ENCODE measurements around the gene TRAK1. TPM values are rescaled to one million over a fixed set of nuclear protein-coding genes. Genes with fewer than 3 reads are reported as not detected.

Gene TRAK1
- total and polyA plus RNA-seq, 2 donors (not counting 1 experiment from before 2014, with no cell fraction given) = 71.3 to 129 TPM

DNA sequence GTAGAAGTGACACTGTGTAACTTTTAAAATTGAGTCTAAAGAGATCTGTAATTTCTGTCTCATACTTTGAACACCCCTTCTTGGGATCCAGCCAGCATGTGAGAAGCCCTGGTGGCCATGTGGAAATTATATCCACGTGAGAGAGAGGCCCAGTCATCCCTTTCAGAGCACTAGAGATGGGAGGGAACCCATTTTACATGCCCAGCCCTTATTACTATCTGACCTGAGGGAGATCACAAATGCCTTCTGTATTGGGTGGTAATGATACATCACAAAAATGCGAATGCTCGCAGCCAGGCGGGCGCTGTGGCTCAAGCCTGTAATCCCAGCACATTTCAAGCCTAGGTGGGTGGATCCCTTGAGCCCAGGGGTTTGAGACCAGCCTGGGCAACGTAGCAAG is 27.3 kb upstream of the TRAK1 start:
- WGBS (ENCODE audit: insufficient coverage) = 93% methylated on average over 3 of the region's 6 CpGs
- H3K27ac Mint-ChIP-seq = peak overlapping the region; percentile 90
- no peak overlapping the region for H3K4me2 ChIP-seq (replicated peaks; ENCODE audit: low read depth, low read length, poor library complexity, severe bottlenecking)
- TF ChIP-seq, protein P1, sequence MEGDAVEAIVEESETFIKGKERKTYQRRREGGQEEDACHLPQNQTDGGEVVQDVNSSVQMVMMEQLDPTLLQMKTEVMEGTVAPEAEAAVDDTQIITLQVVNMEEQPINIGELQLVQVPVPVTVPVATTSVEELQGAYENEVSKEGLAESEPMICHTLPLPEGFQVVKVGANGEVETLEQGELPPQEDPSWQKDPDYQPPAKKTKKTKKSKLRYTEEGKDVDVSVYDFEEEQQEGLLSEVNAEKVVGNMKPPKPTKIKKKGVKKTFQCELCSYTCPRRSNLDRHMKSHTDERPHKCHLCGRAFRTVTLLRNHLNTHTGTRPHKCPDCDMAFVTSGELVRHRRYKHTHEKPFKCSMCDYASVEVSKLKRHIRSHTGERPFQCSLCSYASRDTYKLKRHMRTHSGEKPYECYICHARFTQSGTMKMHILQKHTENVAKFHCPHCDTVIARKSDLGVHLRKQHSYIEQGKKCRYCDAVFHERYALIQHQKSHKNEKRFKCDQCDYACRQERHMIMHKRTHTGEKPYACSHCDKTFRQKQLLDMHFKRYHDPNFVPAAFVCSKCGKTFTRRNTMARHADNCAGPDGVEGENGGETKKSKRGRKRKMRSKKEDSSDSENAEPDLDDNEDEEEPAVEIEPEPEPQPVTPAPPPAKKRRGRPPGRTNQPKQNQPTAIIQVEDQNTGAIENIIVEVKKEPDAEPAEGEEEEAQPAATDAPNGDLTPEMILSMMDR (IDR thresholded peaks at IDR 0.05) = no peak
- no peak for TF ChIP-seq EZH2 (IDR thresholded peaks at IDR 0.05; ENCODE audit: borderline replicate concordance, insufficient read depth, low read depth, low read length, poor library complexity, severe bottlenecking)
- H3K79me2 ChIP-seq (ENCODE audit: control insufficient read depth, insufficient read depth, low read length) = peaks cover 97% of the 10 kb centered on the region
- H3K4me3 ChIP-seq (ENCODE audit: control extremely low read depth in 1 of 5, extremely low read depth in 1 of 5, insufficient read depth in 1 of 5, low read depth in 2 of 5, low read length in 4 of 5) = no peak overlapping the region
- DNase-seq = no peak
- ATAC-seq (ENCODE audit: low read depth) = no peak
- H3K36me3 ChIP-seq (replicated peaks in 1 of 2; ENCODE audit: control extremely low read depth in 1 of 2, control insufficient read depth in 1 of 2, extremely low read depth in 1 of 2, insufficient read depth in 2 of 2, low read length in 1 of 2) = no peaks in the 10 kb centered on the region
- H3K9me3 ChIP-seq (ENCODE audit: control extremely low read depth in 1 of 3, control insufficient read depth in 2 of 3, insufficient read depth in 1 of 3, low read length in 2 of 3) = peaks cover 0 to 2% (median 0%) of the 10 kb centered on the region in 3 donors
- H3K4me3 Mint-ChIP-seq = no peak overlapping the region
- H3K27ac ChIP-seq (ENCODE audit: low read length in 2 of 2) = peak overlapping the region; percentile 13 to 100
- peaks cover 91 to 94% of the 10 kb centered on the region in 2 donors for H3K4me1 ChIP-seq (ENCODE audit: control insufficient read depth in 2 of 2, insufficient read depth in 2 of 2, low read length in 2 of 2)
- no peaks in the 10 kb centered on the region for H3K27me3 ChIP-seq (replicated peaks in 1 of 4; ENCODE audit: control extremely low read depth in 1 of 4, control insufficient read depth in 3 of 4, insufficient read depth in 4 of 4, low read length in 3 of 4)
- H3K9me3 Mint-ChIP-seq (ENCODE audit: insufficient read depth) = no peaks in the 10 kb centered on the region
- no peaks in the 10 kb centered on the region for H3K27me3 Mint-ChIP-seq
- no peak overlapping the region for H3K9ac ChIP-seq (ENCODE audit: low read length)
- intact Hi-C loops (cut with micrococcal nuclease) = no loop called here
- CTCF ChIA-PET = interaction anchor here (0.7 to 7.3 kb wide), 2 partner anchors 33 to 159 kb away, joined by 5 to 69 read pairs; no protein-coding TSS in a partner anchor
- peaks cover 87% of the 10 kb centered on the region for H3K4me1 Mint-ChIP-seq
- POLR2A ChIA-PET = no interaction called here
- no peak overlapping the region for H2AFZ ChIP-seq (ENCODE audit: insufficient read depth, low read depth, low read length, poor library complexity, severe bottlenecking)
- no peaks in the 10 kb centered on the region for H4K20me1 ChIP-seq (ENCODE audit: control insufficient read depth, insufficient read depth, low read length, poor library complexity, severe bottlenecking)

DNA sequence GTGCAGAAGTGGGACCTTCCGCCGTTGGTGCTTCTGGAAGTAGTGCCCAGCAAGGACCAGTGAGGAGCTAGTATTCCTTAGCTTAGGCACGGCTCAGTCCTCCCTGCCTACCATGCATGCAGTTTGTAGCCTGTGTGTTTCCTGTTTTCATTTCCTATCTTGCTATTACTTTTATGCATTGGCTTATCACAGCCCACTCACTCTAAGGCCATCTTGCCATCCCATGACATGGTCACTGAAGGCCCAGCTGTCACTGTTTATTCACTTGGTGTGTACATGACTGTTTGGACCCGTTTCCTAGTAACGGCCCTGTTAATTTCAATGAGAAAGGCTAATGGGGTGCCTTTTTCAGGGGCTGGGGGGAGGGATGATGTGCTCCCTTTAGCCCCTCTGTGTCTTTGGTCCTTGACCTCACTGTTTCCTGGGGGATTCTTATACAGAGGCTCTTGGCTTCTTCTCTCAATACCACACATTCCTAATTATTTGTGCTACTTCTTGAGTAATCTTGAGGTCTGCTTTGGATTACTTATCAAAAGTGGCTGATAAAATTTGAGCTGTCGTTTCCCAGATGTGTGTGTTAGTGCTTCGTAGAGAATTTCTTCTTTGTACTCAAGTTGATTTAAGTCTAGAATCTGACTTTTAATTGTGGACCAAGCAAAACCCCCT is 24.5 kb upstream of the TRAK1 start:
- TF ChIP-seq, protein P1 (IDR thresholded peaks at IDR 0.05) = no peak
- TF ChIP-seq EZH2 (IDR thresholded peaks at IDR 0.05; ENCODE audit: borderline replicate concordance, insufficient read depth, low read depth, low read length, poor library complexity, severe bottlenecking) = no peak
- H3K4me1 Mint-ChIP-seq = peaks cover 81% of the 10 kb centered on the region
- CTCF ChIA-PET = interaction anchor here (0.7 to 7.3 kb wide), 10 partner anchors 10 to 124 kb away, joined by 3 to 69 read pairs (median 5); no protein-coding TSS in a partner anchor
- H3K9ac ChIP-seq (ENCODE audit: low read length) = peak overlapping the region; percentile 95
- POLR2A ChIA-PET = interaction anchor here (0.7 to 1.4 kb wide), 9 partner anchors 8 to 210 kb away, joined by 3 to 12 read pairs (median 5); no protein-coding TSS in a partner anchor
- no peaks in the 10 kb centered on the region for H3K27me3 Mint-ChIP-seq
- peak overlapping the region; percentile 7 to 68 (median 30) for H3K4me3 ChIP-seq (ENCODE audit: control extremely low read depth in 1 of 5, extremely low read depth in 1 of 5, insufficient read depth in 1 of 5, low read depth in 2 of 5, low read length in 4 of 5)
- ATAC-seq (ENCODE audit: low read depth) (peak; percentile 48), DNase-seq (peak; percentile 87)
- H3K9me3 Mint-ChIP-seq (ENCODE audit: insufficient read depth) = no peaks in the 10 kb centered on the region
- intact Hi-C loops (cut with micrococcal nuclease) = loop anchor here (1.0 to 5.0 kb wide), 8 partner anchors 9 to 1443 kb away; partner anchors contain the start of genes NKTR and ULK4
- no peaks in the 10 kb centered on the region for H3K27me3 ChIP-seq (replicated peaks in 1 of 4; ENCODE audit: control extremely low read depth in 1 of 4, control insufficient read depth in 3 of 4, insufficient read depth in 4 of 4, low read length in 3 of 4)
- no peaks in the 10 kb centered on the region for H4K20me1 ChIP-seq (ENCODE audit: control insufficient read depth, insufficient read depth, low read length, poor library complexity, severe bottlenecking)
- peak overlapping the region; percentile 78 for H3K4me3 Mint-ChIP-seq
- peak overlapping the region; percentile 81 for H3K4me2 ChIP-seq (replicated peaks; ENCODE audit: low read depth, low read length, poor library complexity, severe bottlenecking)
- peaks cover 83 to 89% of the 10 kb centered on the region in 2 donors for H3K4me1 ChIP-seq (ENCODE audit: control insufficient read depth in 2 of 2, insufficient read depth in 2 of 2, low read length in 2 of 2)
- 33% methylated on average over 7 of the region's 7 CpGs for WGBS (ENCODE audit: insufficient coverage)
- H3K27ac Mint-ChIP-seq = peak overlapping the region; percentile 98
- H3K27ac ChIP-seq (ENCODE audit: low read length in 2 of 2) = peak overlapping the region; percentile 96 to 100
- peaks cover 97% of the 10 kb centered on the region for H3K79me2 ChIP-seq (ENCODE audit: control insufficient read depth, insufficient read depth, low read length)
- no peak overlapping the region for H2AFZ ChIP-seq (ENCODE audit: insufficient read depth, low read depth, low read length, poor library complexity, severe bottlenecking)
- no peaks in the 10 kb centered on the region for H3K36me3 ChIP-seq (replicated peaks in 1 of 2; ENCODE audit: control extremely low read depth in 1 of 2, control insufficient read depth in 1 of 2, extremely low read depth in 1 of 2, insufficient read depth in 2 of 2, low read length in 1 of 2)
- peaks cover 0 to 2% (median 0%) of the 10 kb centered on the region in 3 donors for H3K9me3 ChIP-seq (ENCODE audit: control extremely low read depth in 1 of 3, control insufficient read depth in 2 of 3, insufficient read depth in 1 of 3, low read length in 2 of 3)

All from B cell (primary cell).